HL-60 (cell line): ENCODE data around the gene SLAIN2.
"Not testable (repeated sequence)": the region's sequence is repeated elsewhere in the genome, so short reads cannot be mapped to it uniquely, and the experiment has no call there.

ENCODE experiments used
- DNase-seq, 2 experiments: peaks; one replicate each; pipeline ENCODE4 v3.0.0-alpha.2; 2010 to 2020; ENCODE audit warnings: low read depth in 1 of 2, low spot score in 1 of 2
- H3K27ac ChIP-seq: fragments of 250-450 bp; sonication (Bioruptor Pico); replicated peaks from 2 replicates; pipeline ENCODE4 v1.5.1; 2020; ENCODE audit warnings: mild to moderate bottlenecking, moderate library complexity
- H3K27me3 ChIP-seq: fragments of 250-450 bp; sonication (Bioruptor Pico); 2 replicates; pipeline ENCODE4 v1.5.1; 2021; ENCODE audit warnings: mild to moderate bottlenecking, moderate library complexity; ENCODE audit not compliant: insufficient read depth, poor library complexity, severe bottlenecking
- H3K4me3 ChIP-seq: replicated peaks from 2 replicates; pipeline ENCODE4 v1.5.1; 2011; ENCODE audit warnings: mild to moderate bottlenecking, control low read depth, low read length; ENCODE audit not compliant: insufficient read depth
- GABPA ChIP-seq: IDR thresholded peaks from 2 replicates; pipeline ENCODE4 v1.6.1; 2012; ENCODE audit warnings: low read depth
- POLR2AphosphoS5 ChIP-seq: IDR thresholded peaks from 2 replicates; pipeline ENCODE4 v1.6.1; 2012; ENCODE audit warnings: low read depth
- SPI1 ChIP-seq: IDR thresholded peaks from 2 replicates; pipeline ENCODE4 v1.6.1; 2012; ENCODE audit warnings: low read depth, mild to moderate bottlenecking, borderline replicate concordance
- TF ChIP-seq, protein P1 (sequence below): IDR thresholded peaks from one replicate; pipeline ENCODE4 v1.5.1; 2011; ENCODE audit warnings: low read length, control low read depth, inconsistent platforms; ENCODE audit not compliant: insufficient read depth
- TF ChIP-seq, protein P2 (sequence below): IDR thresholded peaks from 2 replicates; pipeline ENCODE4 v1.6.1; 2012; ENCODE audit warnings: low read depth; ENCODE audit not compliant: insufficient replicate concordance

The SLAIN2 gene

GRCh38 chr4:48311896-48312295 is 29.4 kb upstream of the SLAIN2 start:
- DNase-seq: no peak
- no peaks in the 10 kb centered on the region for H3K27me3 ChIP-seq
- H3K4me3 ChIP-seq: no peak overlapping the region
- TF ChIP-seq, protein P1, sequence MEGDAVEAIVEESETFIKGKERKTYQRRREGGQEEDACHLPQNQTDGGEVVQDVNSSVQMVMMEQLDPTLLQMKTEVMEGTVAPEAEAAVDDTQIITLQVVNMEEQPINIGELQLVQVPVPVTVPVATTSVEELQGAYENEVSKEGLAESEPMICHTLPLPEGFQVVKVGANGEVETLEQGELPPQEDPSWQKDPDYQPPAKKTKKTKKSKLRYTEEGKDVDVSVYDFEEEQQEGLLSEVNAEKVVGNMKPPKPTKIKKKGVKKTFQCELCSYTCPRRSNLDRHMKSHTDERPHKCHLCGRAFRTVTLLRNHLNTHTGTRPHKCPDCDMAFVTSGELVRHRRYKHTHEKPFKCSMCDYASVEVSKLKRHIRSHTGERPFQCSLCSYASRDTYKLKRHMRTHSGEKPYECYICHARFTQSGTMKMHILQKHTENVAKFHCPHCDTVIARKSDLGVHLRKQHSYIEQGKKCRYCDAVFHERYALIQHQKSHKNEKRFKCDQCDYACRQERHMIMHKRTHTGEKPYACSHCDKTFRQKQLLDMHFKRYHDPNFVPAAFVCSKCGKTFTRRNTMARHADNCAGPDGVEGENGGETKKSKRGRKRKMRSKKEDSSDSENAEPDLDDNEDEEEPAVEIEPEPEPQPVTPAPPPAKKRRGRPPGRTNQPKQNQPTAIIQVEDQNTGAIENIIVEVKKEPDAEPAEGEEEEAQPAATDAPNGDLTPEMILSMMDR: no peak
- TF ChIP-seq GABPA (no peak), POLR2AphosphoS5 (no peak)
- TF ChIP-seq, protein P2, sequence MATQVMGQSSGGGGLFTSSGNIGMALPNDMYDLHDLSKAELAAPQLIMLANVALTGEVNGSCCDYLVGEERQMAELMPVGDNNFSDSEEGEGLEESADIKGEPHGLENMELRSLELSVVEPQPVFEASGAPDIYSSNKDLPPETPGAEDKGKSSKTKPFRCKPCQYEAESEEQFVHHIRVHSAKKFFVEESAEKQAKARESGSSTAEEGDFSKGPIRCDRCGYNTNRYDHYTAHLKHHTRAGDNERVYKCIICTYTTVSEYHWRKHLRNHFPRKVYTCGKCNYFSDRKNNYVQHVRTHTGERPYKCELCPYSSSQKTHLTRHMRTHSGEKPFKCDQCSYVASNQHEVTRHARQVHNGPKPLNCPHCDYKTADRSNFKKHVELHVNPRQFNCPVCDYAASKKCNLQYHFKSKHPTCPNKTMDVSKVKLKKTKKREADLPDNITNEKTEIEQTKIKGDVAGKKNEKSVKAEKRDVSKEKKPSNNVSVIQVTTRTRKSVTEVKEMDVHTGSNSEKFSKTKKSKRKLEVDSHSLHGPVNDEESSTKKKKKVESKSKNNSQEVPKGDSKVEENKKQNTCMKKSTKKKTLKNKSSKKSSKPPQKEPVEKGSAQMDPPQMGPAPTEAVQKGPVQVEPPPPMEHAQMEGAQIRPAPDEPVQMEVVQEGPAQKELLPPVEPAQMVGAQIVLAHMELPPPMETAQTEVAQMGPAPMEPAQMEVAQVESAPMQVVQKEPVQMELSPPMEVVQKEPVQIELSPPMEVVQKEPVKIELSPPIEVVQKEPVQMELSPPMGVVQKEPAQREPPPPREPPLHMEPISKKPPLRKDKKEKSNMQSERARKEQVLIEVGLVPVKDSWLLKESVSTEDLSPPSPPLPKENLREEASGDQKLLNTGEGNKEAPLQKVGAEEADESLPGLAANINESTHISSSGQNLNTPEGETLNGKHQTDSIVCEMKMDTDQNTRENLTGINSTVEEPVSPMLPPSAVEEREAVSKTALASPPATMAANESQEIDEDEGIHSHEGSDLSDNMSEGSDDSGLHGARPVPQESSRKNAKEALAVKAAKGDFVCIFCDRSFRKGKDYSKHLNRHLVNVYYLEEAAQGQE: no peak
- no peak overlapping the region for H3K27ac ChIP-seq

DNA sequence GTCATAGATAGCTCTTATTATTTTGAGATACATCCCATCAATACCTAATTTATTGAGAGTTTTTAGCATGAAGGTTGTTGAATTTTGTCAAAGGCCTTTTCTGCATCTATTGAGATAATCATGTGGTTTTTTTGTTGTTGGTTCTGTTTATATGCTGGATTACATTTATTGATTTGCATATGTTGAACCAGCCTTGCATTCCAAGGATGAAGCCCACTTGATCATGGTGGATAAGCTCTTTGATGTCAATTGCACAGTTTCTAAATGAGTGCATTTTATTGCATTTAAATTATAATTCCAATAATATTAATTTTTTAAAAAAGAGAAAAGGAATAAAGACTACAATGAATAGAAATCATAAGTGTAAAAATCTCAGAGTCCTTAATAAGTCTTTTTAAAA is 26.6 kb upstream of the SLAIN2 start:
- H3K4me3 ChIP-seq, H3K27me3 ChIP-seq, DNase-seq, H3K27ac ChIP-seq: not testable (repeated sequence)

GRCh38 chr4:48315728-48316630 is 25.4 kb upstream of the SLAIN2 start:
- Histone ChIP-seq H3K4me3 (no peak overlapping the region), H3K27ac (no peak overlapping the region), H3K27me3 (no peaks in the 10 kb centered on the region)
- TF ChIP-seq, protein P1: peak; percentile 49
- TF ChIP-seq, protein P2: no peak
- TF ChIP-seq SPI1: no peak
- peak; percentile 5 to 34 for DNase-seq

DNA sequence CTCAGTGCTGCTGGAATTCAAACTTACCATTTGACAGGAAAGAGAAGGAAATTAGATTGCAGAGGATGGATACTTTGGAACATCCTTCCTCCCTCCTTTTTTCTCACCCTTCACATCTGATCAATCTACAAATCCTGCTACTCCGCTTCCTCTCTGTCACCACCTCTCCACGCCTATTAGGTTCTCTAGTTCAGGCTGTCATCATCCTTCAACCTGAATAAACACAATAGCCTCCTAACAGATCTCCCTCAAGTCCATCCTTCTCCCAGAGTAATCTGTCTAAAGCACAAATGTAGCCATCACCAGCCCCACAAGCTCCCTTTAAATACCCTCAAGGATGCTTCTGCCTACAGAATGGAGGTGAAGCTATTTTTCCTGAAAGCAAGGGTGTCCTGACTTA is 20.0 kb upstream of the SLAIN2 start:
- Histone ChIP-seq H3K27ac (no peak overlapping the region), H3K27me3 (no peaks in the 10 kb centered on the region), H3K4me3 (no peak overlapping the region)
- TF ChIP-seq, protein P2: no peak
- no peak for TF ChIP-seq POLR2AphosphoS5
- TF ChIP-seq SPI1: no peak
- no peak for TF ChIP-seq GABPA
- TF ChIP-seq, protein P1: no peak
- DNase-seq: no peak
